ENCODE data around the gene MMRN2.

The MMRN2 gene

DNA sequence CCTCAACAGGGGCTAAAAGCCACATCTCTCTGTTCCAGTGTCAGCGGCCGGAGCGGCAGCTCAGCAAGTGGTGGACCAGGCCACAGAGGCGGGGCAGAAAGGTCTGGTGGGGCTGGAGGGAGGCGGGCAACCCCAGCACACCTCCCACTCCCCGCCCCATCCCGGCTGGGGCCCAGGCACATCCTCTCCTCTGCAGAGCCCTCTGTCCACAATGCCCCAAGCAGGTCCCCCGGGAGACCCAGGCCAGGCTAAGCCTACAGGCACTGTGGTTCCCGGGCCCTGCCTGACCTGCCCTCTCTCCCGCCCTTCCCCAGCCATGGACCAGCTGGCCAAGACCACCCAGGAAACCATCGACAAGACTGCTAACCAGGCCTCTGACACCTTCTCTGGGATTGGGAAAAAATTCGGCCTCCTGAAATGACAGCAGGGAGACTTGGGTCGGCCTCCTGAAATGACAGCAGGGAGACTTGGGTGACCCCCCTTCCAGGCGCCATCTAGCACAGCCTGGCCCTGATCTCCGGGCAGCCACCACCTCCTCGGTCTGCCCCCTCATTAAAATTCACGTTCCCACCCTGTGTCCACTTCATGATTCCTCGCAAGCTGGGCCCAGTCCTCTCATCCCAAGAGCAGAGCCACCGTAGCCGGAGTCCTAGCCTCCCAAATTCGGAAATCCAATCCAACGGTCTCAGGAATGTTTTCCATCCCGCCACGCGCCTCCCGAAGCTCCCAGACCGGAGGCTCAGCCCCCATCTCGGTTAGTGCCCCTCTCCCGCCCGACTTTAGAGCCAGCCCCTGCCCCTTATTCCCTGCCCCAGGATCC is 13.0 kb upstream of the MMRN2 start:
- DNase-seq (ENCODE audit: low spot score), result no peak

DNA sequence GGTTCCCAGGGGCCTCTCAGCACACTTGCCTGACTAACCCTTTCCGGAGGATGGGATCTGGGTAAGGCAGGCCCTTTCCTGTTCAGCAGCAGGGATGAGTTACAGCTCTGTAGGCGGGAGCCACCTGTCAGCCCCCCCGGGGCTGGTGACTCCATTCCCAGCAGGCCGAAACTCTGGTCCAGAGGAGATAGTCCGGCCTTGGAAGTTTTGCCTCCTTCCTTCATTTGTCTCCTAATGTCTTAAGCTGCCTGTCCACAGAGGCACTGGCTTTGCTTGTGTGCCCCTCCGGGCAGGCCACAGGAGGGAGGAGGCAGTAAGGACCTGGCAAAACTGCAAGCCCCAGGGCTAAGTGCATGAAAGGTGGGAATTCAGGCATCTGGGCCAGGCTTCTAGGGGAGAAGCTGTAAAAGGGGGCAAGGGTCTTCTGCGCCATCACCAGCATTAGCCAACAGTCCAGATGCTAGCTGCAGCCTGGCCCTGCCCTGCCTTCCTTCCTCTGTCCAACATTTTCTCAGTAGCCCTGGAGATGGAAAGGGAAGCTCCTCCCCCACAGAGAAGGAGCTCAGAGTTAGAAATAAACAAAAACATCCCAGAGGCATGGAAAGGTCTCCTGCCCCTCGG is 12.1 kb upstream of the MMRN2 start:
- DNase-seq (ENCODE audit: low spot score), result no peak

GRCh38 chr10:86968994-86969355 is 11.6 kb upstream of the MMRN2 start:
- DNase-seq (ENCODE audit: low spot score), result no peak

GRCh38 chr10:86968271-86968993 is 11.0 kb upstream of the MMRN2 start, which contains the start of gene ADIRF:
TSS of gene ADIRF (plus strand) at chr10:86968482. CDS start at chr10:86968545, 63 bp downstream.
- DNase-seq (ENCODE audit: low spot score), result no peak

DNA sequence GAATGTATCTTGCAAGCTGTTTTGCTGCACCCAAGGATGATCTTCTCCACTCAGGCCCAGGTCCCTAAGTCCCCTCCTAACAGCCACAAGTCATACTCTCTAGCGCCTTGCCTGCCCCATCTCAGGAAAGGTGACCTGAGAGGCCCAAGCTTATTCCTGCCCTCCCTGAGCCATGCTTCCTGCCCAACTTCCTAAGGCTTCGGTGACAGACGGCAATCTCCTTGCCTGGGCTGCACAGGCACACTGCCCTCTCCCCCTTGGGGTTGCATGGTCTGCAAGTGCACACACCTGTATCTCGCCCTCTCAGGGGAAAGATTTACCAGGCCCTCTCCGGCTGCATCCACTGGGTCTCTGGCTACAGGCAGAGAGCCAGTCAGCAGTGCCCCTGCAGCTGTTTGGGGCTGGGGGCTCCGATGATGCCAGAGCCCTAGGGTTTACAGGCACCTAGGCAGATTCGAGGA is 10.1 kb upstream of the MMRN2 start:
- DNase-seq (ENCODE audit: low spot score), result no peak

GRCh38 chr10:86965986-86966654 is 8.7 kb upstream of the MMRN2 start:
- no peak for DNase-seq (ENCODE audit: low spot score)

DNA sequence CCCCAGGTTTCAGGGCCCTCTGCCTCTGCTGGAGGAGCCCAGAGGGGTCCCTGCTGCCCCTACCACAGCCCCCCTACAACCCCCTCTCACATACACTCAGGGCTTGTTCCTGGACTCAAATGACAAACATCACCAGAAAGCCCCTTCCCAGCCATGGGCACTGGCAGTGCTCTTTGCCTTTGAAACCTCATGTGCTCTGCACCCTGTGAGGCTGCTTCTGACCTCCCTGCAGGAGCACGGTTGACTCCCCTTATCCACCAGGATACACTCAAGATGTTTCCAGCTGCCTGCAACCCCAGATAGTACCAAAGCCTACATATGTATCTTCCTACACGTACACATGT is 7.4 kb upstream of the MMRN2 start:
- no peak for DNase-seq (ENCODE audit: low spot score)

DNA sequence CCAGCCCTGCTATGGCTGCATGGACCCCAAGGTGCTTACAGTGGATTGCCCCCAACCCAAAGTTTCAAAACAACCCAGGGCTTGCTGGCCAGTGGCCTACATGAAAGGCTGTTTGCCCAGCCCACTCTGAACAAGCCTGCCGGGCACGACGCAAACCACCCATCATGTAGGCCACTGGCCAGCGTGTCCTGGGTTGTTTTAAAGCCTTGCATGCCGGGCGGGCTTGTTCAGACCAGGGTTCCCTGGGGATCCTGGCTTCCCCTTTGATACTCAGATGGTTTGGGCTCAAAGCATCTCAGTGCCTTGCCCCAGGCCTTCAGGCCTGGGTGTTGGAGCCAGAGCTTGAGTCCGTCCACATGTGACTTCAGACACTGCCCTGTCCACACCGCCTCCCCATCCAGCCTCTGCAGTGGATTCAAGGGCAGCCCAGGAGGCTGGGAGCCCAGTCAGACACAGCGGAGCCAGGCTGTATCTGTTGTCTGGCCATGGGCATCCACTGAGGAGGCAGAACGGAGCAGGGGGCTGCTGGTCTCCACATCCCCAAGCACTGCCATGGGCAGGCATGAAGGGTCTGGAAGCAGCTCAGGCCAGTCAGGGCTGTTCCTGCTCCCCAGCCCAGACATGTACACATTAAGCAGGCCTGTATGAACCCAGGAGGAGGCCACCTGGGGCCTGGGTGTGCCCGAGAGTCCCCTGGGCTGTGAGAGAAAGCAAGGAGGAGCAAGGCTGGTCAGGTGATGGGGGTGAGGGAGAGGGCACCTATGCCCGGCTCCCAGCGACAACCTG is 6.8 kb upstream of the MMRN2 start:
- no peak for DNase-seq (ENCODE audit: low spot score)

DNA sequence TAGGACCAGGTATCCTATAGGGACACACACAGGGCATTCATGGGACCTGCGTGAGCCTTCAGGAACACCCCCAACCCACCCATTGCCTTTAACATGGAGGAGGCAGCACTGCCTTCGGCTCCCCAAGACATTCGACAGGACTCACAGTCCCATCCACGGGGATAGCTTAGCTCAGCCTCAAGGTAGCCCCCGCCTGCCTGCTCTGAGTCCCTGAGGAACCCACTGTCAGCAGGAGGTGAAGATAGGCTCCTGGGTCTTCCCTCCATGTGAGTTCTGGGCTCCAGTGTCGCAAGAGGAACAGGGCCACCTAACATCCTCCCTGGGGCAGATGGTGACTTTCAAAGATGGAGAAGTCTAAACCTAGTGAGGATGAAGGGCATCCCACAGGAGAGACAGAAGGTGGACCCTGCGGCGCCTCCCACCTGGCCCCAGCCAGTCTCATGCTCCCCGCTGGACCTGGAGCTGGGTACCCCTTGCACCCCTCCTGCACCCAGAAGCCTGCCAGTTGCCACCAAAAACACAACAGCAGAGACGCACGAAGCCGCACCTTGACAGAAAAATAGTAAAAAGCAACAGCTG is 6.0 kb upstream of the MMRN2 start:
- DNase-seq (ENCODE audit: low spot score), result no peak

GRCh38 chr10:86962981-86963310 is 5.5 kb upstream of the MMRN2 start:
- no peak for DNase-seq (ENCODE audit: low spot score)

GRCh38 chr10:86962136-86962980 is 4.9 kb upstream of the MMRN2 start:
- no peak for DNase-seq (ENCODE audit: low spot score)

- DNase-seq (ENCODE audit: low spot score), result no peak
Measured at GRCh38 chr10:86961481-86962091, 4.2 kb upstream of the MMRN2 start.

- no peak for DNase-seq (ENCODE audit: low spot score)
Measured at GRCh38 chr10:86960863-86961434, 3.5 kb upstream of the MMRN2 start.

- DNase-seq (ENCODE audit: low spot score), result peak; percentile 38
Measured at GRCh38 chr10:86960003-86960862, 2.8 kb upstream of the MMRN2 start.

- no peak for DNase-seq (ENCODE audit: low spot score)
Measured at GRCh38 chr10:86959737-86960002, 2.3 kb upstream of the MMRN2 start.

- DNase-seq (ENCODE audit: low spot score), result no peak
Measured at GRCh38 chr10:86958901-86959736, 1.7 kb upstream of the MMRN2 start.

DNA sequence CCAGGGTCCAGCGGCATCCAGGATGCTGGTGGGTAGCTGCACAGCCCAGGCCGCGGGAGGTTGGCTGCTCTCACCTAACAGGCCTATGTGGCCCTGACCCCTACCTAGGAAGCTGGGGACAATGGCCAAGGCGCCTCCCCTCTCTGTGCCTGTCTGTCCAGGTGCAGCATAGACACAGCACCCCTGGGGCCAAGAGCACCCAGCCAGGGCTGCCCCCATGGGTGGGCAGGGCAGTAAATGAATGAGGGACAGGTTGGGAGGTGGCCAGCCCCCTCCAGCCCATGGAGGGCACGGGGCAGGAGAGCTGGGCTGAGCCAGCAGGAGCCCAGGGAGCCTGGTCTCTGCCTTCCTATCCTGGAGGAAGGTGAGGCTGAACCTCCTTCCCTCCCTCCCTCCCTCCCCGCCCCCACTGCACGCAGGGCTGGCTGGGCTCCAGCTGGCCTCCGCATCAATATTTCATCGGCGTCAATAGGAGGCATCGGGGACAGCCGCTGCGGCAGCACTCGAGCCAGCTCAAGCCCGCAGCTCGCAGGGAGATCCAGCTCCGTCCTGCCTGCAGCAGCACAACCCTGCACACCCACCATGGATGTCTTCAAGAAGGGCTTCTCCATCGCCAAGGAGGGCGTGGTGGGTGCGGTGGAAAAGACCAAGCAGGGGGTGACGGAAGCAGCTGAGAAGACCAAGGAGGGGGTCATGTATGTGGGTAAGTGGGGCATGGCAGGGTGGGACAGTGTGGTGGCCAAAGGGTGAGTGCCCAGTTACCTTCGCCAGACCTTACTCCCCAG is 893 bp upstream of the MMRN2 start, which contains the start of gene SNCG:
TSS of gene SNCG (plus strand) at position 484 of the 785 bp plus-strand sequence. CDS start at position 583, 99 bp downstream.
- DNase-seq (ENCODE audit: low spot score), result no peak

Measured in hematopoietic multipotent progenitor cell treated with erythropoietin and hydrocortisone succinate and interleukin-3 and kit ligand, for 15 days (in vitro differentiated cells).